HG03066 (cell line): ENCODE measurements around the gene WDR88.

Experiments
- ATAC-seq: cut with Tn5 transposase; IDR thresholded peaks from one replicate; pipeline ENCODE4 v1.9.1; 2021; ENCODE audit warnings: low read depth; ENCODE audit not compliant: unreplicated experiment

Gene WDR88, protein sequence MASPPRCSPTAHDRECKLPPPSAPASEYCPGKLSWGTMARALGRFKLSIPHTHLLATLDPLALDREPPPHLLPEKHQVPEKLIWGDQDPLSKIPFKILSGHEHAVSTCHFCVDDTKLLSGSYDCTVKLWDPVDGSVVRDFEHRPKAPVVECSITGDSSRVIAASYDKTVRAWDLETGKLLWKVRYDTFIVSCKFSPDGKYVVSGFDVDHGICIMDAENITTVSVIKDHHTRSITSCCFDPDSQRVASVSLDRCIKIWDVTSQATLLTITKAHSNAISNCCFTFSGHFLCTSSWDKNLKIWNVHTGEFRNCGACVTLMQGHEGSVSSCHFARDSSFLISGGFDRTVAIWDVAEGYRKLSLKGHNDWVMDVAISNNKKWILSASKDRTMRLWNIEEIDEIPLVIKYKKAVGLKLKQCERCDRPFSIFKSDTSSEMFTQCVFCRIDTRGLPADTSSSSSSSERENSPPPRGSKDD

DNA sequence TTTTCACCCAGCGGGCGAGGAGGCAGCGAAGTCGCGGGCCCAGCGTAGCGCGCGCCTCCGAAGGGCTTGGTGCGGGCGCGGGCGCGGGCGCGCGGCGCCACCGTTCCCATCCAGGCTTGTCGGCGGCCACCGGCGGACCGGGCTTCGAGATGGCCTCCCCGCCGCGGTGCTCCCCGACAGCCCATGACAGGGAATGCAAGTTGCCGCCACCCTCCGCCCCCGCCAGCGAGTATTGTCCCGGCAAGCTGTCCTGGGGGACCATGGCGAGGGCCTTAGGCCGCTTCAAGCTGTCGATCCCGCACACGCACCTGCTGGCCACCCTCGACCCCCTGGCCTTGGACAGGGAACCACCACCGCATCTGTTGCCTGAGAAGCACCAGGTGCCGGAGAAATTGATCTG is at the start of gene WDR88:
Gene WDR88, plus strand, starts transcription at position 94 of the 400 bp plus-strand sequence. Its CDS starts 56 bp downstream, at position 150.
- no peak for ATAC-seq

GRCh38 chr19:33085570-33086128 is 46.3 kb upstream of the WDR88 start:
- ATAC-seq, result no peak

- no peak for ATAC-seq
Observed at GRCh38 chr19:33086955-33087354, 45.0 kb upstream of the WDR88 start.

- ATAC-seq, result no peak
Observed at GRCh38 chr19:33089010-33089409, 42.9 kb upstream of the WDR88 start.

DNA sequence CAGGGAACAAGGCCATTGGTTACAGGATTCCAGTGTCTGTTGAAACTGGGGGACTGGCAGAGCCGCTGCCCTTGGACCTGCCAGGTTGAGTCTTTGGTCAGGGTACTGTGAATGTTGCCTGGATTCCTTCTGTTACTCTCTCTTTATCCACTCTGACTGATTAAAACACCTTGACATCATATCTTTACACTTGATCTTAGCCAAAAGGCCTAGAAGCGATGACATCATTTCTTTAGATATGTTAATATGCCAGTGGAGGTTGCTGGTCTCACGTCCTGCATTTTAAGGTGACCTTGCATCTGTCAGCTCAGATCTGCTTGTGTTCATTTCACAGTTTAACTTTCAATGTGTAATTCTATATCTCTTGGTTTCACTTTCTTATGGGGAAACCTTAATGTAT is 41.7 kb upstream of the WDR88 start:
- no peak for ATAC-seq

GRCh38 chr19:33093420-33094210 is 38.3 kb upstream of the WDR88 start:
- ATAC-seq, result no peak

- ATAC-seq, result no peak
Observed at GRCh38 chr19:33094436-33095067, 37.4 kb upstream of the WDR88 start.

- ATAC-seq, result no peak
Observed at GRCh38 chr19:33096005-33096404, 35.9 kb upstream of the WDR88 start.

- no peak for ATAC-seq
Observed at GRCh38 chr19:33098055-33098534, 33.8 kb upstream of the WDR88 start.

DNA sequence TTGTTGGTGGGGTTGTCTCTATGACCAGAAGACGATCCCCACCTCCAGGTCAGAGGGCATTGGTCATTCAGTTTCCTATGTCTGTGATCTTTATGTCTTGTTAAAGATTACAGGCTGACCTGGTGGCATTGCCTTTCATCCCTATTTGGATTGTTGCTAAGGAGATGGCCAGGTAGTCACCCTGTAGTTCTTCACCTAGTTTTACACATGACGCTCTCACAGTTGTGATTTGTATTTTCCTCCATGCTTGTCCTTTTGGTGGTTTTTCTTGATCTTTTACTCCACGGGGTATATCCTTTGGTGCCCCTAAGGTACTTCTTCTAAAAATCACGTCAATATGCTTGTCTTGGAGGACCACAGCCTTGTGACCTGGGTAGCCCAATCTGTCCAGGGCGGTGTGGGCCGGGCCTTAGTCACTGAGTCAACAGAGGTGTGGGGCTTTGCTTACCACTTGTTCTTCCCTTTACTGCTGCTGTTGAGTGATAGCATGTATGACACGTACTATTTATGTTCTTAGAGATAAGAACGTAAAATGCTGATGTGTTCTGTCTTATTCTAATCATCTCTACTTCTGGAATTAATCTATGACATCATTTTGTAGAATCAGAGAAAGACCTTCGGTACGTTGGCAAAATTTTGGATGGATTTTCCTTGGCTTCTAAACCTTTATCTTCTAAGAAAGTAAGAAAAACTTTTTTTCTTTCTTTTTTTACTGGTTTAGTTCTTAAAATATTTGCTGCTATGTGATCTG is 30.8 kb upstream of the WDR88 start:
- ATAC-seq, result no peak

- ATAC-seq, result no peak
Observed at GRCh38 chr19:33102893-33103292, 29.0 kb upstream of the WDR88 start.

DNA sequence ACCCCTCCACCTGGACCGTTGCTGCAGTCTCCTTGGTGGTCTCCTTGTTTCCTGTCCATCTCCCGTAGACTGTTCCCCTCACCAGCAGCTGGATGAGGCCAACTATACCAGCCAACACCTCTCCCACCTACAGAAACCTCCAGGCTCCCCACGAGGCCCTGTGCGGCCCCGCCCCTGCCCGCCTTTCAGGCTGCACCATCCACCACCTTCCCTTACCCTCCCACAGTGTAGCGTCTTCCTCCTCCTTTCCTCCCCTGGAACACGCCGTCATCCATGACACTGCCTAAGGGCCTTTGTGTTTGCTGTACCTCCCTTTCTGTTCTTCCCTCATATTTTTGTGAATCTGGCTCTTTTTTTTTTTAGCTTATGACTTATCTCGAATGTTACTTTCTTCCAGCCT is 23.8 kb upstream of the WDR88 start:
- ATAC-seq, result no peak

DNA sequence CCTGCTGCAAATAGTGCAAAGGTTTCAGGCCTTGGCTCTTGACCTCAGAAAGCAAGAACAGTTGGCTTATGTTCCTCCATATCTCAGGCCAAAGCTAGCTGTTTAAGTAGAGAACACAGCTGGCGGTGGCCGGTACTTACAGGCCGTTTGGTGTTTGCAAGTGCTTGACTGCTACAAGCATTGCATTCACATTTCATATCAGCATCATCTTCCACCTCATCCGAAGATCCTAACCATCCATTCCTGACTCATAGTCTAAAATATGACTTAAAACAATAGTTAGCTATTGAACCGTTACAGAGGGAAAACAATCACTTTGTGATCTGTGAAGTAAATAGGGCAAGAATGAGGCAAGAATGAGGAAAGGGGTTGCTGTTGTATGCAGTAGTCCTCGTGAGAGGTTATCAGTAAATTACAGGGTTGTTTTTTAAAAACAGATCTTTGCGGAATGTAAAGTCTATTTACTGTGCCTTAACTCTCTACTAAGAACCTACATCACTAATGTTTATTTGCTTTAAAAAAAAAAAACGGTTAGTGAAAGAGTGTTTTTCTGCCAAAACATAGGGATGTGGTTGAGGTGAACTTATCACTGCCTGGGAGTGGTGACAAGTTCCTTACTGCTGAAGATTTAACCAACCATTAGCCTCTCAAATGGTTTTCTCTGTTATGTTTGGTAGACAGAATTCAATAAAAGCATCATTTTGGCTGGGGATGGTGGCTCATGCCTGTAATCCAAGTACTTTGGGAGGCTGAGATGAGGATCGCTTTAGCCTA is 21.6 kb upstream of the WDR88 start:
- ATAC-seq, result no peak

DNA sequence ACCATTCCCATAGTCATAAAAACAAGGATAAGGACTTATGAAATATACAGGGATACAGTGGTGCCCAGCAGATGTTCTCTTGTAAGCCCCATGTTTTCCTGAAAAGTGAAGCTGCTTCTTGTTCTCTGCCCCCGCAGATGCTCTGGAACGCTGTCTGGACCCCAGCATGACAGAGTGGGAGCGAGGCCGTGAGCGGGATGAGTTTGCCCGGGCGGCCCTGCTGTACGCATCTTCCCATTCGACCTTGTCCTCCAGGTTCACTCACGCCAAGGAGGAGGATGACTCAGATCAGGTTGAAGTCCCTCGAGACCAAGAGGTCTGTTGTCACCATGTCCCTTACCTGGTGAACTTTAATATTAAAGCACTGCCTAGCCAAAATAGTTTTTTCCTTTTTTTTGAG is 20.3 kb upstream of the WDR88 start:
- no peak for ATAC-seq

- ATAC-seq, result no peak
Observed at GRCh38 chr19:33114312-33114711, 17.6 kb upstream of the WDR88 start.

DNA sequence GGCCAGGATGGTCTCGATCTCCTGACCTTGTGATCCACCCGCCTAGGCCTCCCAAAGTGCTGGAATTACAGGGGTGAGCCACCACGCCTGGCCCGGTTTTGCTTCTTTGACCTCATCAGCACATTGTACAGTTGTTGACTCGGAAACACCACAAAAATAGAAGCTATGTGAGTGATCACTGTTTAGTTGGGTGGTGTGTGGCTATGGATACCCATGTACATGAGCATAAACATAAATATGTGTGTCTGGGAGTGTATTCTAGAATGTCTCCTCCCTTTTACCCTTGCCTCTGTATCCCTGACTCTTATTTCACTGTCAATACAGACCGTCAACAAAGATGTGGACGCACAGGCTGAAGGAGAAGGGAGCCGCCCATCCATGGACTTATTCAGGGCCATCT is 14.4 kb upstream of the WDR88 start:
- no peak for ATAC-seq

DNA sequence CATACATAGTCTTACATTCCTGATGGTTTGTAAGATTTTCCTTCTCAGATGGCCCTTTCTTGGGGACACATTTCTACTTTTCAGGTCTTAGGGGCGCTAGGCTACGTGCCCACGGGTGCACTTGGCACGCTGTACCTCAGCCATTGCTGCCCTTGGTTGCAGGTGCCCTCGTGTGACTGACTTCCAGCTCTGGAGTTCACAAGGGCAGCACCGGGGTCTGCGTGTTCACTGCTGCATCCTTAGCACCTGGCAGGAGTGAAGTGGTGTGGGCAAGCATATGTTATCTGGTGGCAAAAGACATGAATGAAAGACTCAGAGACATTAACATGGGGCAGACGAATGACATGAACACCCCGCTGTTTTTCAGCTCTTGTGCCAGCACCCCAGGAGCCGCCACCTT is 13.3 kb upstream of the WDR88 start:
- ATAC-seq, result no peak

GRCh38 chr19:33124207-33125098 is 7.5 kb upstream of the WDR88 start:
- no peak for ATAC-seq
